HEK293T (cell line): Measurements from ENCODE around the gene ATP8B1.

Experiments used
- CTCF ChIA-PET: fragments of 350-600 bp; formaldehyde crosslinking; extraction: SDS; loops from one replicate; lab custom pipeline; 2021; ENCODE audit warnings: antibody characterized with exemption, inconsistent platforms; lab: Yijun Ruan, JAX
- POLR2A ChIA-PET: fragments of 350-600 bp; formaldehyde crosslinking; extraction: SDS; loops from one replicate; lab custom pipeline; 2020; ENCODE audit warnings: antibody characterized with exemption, inconsistent platforms; lab: Yijun Ruan, JAX
- DNase-seq: peaks from one replicate; pipeline ENCODE4 v3.0.0; 2012; ENCODE audit warnings: mixed read lengths; ENCODE audit errors: extremely low spot score
- ARNT ChIP-seq: fragments of 450-650 bp; IDR thresholded peaks from 2 replicates; pipeline ENCODE4 v1.6.1; 2017; ENCODE audit warnings: mild to moderate bottlenecking
- BHLHE40 ChIP-seq: fragments of 450-650 bp; IDR thresholded peaks from 2 replicates; pipeline ENCODE4 v1.6.1; 2016; ENCODE audit warnings: mild to moderate bottlenecking, moderate library complexity, borderline replicate concordance
- CTBP1 ChIP-seq: fragments of 450-650 bp; IDR thresholded peaks from 2 replicates; pipeline ENCODE4 v1.6.1; 2016; ENCODE audit warnings: borderline replicate concordance
- ELF4 ChIP-seq: fragments of 450-650 bp; IDR thresholded peaks from 2 replicates; pipeline ENCODE4 v1.6.1; 2017; ENCODE audit warnings: antibody characterized with exemption
- FOXA1 ChIP-seq: fragments of 450-650 bp; IDR thresholded peaks from 2 replicates; pipeline ENCODE4 v1.6.1; 2016; ENCODE audit warnings: mild to moderate bottlenecking
- FOXK2 ChIP-seq: fragments of 450-650 bp; IDR thresholded peaks from 2 replicates; pipeline ENCODE4 v1.6.1; 2016; ENCODE audit warnings: mild to moderate bottlenecking
- FOXM1 ChIP-seq: fragments of 450-650 bp; IDR thresholded peaks from 2 replicates; pipeline ENCODE4 v1.6.1; 2017; ENCODE audit warnings: mild to moderate bottlenecking, borderline replicate concordance
- HDGF ChIP-seq: fragments of 450-650 bp; IDR thresholded peaks from 2 replicates; pipeline ENCODE4 v1.6.1; 2017; ENCODE audit warnings: antibody characterized with exemption, borderline replicate concordance
- L3MBTL2 ChIP-seq: fragments of 450-650 bp; conservative IDR thresholded peaks from 2 replicates; pipeline ENCODE4 v1.6.1; 2016; ENCODE audit warnings: mild to moderate bottlenecking
- LEF1 ChIP-seq: fragments of 450-650 bp; IDR thresholded peaks from 2 replicates; pipeline ENCODE4 v1.6.1; 2017; ENCODE audit warnings: mild to moderate bottlenecking, borderline replicate concordance
- NFRKB ChIP-seq: fragments of 450-650 bp; IDR thresholded peaks from 2 replicates; pipeline ENCODE4 v1.6.1; 2016; ENCODE audit warnings: mild to moderate bottlenecking, moderate library complexity
- SP1 ChIP-seq: fragments of 450-650 bp; IDR thresholded peaks from 2 replicates; pipeline ENCODE4 v1.6.1; 2017
- SUZ12 ChIP-seq: fragments of 450-650 bp; IDR thresholded peaks from 2 replicates; pipeline ENCODE4 v1.6.1; 2016; ENCODE audit warnings: mild to moderate bottlenecking
- TARDBP ChIP-seq: fragments of 450-650 bp; IDR thresholded peaks from 2 replicates; pipeline ENCODE4 v1.6.1; 2016
- ZNF384 ChIP-seq: fragments of 450-650 bp; IDR thresholded peaks from 2 replicates; pipeline ENCODE4 v1.6.1; 2016
- TF ChIP-seq, protein P1 (sequence below): fragments of 450-650 bp; IDR thresholded peaks from 2 replicates; pipeline ENCODE4 v1.6.1; 2016

ATP8B1 gene

GRCh38 chr18:57710226-57710625, 92.9 kb downstream of the ATP8B1 start:
- CTCF ChIA-PET: no interaction called here
- no peak for TF ChIP-seq FOXA1
- TF ChIP-seq NFRKB: no peak
- no peak for TF ChIP-seq L3MBTL2
- POLR2A ChIA-PET: no interaction called here
- no peak for DNase-seq

DNA sequence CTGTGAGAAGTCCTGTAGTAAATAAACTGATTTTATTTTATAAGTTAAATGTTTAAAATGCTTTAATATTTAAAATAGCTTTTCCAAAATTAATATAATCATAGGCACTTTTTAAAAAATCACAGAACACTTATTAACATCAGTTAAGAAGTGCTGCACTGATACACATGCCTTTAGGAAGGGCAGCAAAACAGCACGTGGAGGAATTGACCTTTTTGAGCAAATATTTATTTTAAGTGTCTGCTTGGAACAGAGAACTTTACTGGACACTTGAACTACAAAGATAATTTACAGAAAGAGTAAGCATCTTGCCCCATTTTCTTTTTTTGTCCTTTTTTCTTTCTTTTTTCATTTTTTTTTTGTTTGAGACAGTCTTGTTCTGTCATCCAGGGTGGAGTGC, 93.8 kb downstream of the ATP8B1 start:
- POLR2A ChIA-PET: no interaction called here
- TF ChIP-seq CTBP1: no peak
- no peak for TF ChIP-seq NFRKB
- CTCF ChIA-PET: no interaction called here
- DNase-seq: no peak

- DNase-seq: no peak
- CTCF ChIA-PET: interaction anchor here (0.7 kb wide), 1 partner anchor 21 kb away, joined by 3 read pairs; no protein-coding TSS in a partner anchor
- POLR2A ChIA-PET: no interaction called here
- TF ChIP-seq FOXA1: no peak
- TF ChIP-seq BHLHE40: no peak
- TF ChIP-seq SP1: no peak
- no peak for TF ChIP-seq HDGF
- TF ChIP-seq, protein P1, sequence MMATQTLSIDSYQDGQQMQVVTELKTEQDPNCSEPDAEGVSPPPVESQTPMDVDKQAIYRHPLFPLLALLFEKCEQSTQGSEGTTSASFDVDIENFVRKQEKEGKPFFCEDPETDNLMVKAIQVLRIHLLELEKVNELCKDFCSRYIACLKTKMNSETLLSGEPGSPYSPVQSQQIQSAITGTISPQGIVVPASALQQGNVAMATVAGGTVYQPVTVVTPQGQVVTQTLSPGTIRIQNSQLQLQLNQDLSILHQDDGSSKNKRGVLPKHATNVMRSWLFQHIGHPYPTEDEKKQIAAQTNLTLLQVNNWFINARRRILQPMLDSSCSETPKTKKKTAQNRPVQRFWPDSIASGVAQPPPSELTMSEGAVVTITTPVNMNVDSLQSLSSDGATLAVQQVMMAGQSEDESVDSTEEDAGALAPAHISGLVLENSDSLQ: no peak
- TF ChIP-seq ELF4: no peak
- TF ChIP-seq CTBP1: no peak
- TF ChIP-seq NFRKB: no peak
- no peak for TF ChIP-seq FOXK2
- TF ChIP-seq L3MBTL2: no peak
- no peak for TF ChIP-seq FOXM1
- no peak for TF ChIP-seq SUZ12
- TF ChIP-seq LEF1: no peak
- no peak for TF ChIP-seq TARDBP
- no peak for TF ChIP-seq ARNT
- TF ChIP-seq ZNF384: no peak
Observed at GRCh38 chr18:57708288-57708687, 94.8 kb downstream of the ATP8B1 start.

- ChIA-PET CTCF (no interaction called here), POLR2A (no interaction called here)
- DNase-seq: no peak
- no peak for TF ChIP-seq L3MBTL2
- no peak for TF ChIP-seq SP1
- TF ChIP-seq SUZ12: no peak
- TF ChIP-seq FOXA1: no peak
- TF ChIP-seq BHLHE40: no peak
- TF ChIP-seq FOXK2: no peak
- no peak for TF ChIP-seq ZNF384
- no peak for TF ChIP-seq HDGF
- TF ChIP-seq TARDBP: no peak
- TF ChIP-seq NFRKB: no peak
- TF ChIP-seq CTBP1: no peak
- no peak for TF ChIP-seq LEF1
- TF ChIP-seq FOXM1: no peak
- no peak for TF ChIP-seq ELF4
- no peak for TF ChIP-seq ARNT
- TF ChIP-seq, protein P1: no peak
Observed at GRCh38 chr18:57705832-57706595, 97.1 kb downstream of the ATP8B1 start.

- ChIA-PET CTCF (no interaction called here), POLR2A (no interaction called here)
- TF ChIP-seq BHLHE40: no peak
- no peak for TF ChIP-seq FOXK2
- TF ChIP-seq ZNF384: no peak
- TF ChIP-seq ELF4: no peak
- TF ChIP-seq ARNT: no peak
- TF ChIP-seq CTBP1: no peak
- TF ChIP-seq, protein P1: no peak
- TF ChIP-seq LEF1: no peak
- no peak for DNase-seq
Observed at GRCh38 chr18:57705011-57705410, 98.1 kb downstream of the ATP8B1 start.

- POLR2A ChIA-PET: no interaction called here
- CTCF ChIA-PET: no interaction called here
- TF ChIP-seq ELF4 (no peak), L3MBTL2 (no peak), ARNT (no peak), SUZ12 (no peak), CTBP1 (no peak), BHLHE40 (no peak), FOXK2 (no peak), ZNF384 (no peak)
- DNase-seq: no peak
Observed at GRCh38 chr18:57698571-57699276, 104.4 kb downstream of the ATP8B1 start.
